CD4-positive, alpha-beta T cell treated with Interleukin-4 for 4 hours (primary cell): ENCODE measurements around the gene SOWAHC.
"Not testable (repeated sequence)": the region's sequence is repeated elsewhere in the genome, so short reads cannot be mapped to it uniquely, and the experiment has no call there.

Source experiments
- DNase-seq: peaks from one replicate; pipeline ENCODE4 v3.0.0-alpha.2; 2020

The SOWAHC gene

GRCh38 chr2:109613922-109614714, at the start of gene SOWAHC, which contains the start of gene SEPTIN10:
TSS of gene SOWAHC (plus strand) at chr2:109614364. CDS start at chr2:109614490, 126 bp downstream.
TSS of gene SEPTIN10 (minus strand) at chr2:109613966. CDS start at chr2:109613827, 139 bp downstream.
- peak; percentile 59 for DNase-seq

DNA sequence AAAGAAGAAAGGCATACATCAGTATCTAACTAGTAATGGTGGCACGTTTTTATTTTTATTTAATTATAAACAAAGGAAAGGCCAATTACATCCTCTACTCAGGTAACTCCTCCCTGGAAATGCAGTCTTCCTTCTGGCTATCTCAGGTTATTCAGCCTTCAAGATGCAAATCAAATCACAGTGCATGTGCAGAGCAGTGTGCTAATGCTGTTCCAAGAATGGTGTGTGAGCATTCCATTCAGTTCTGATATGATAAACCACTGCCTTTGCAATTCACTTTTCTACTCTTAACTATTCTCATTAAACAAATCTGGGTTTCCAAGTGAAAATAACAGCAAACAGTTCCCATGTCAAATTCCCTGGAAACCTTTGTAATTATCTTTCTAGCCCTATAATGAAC, 38.8 kb upstream of the SOWAHC start:
- DNase-seq, result no peak

- DNase-seq, result not testable (repeated sequence)
These were observed 36.5 kb upstream of the SOWAHC start for GRCh38 chr2:109577630-109578029.

- no peak for DNase-seq
These were observed 31.0 kb upstream of the SOWAHC start for GRCh38 chr2:109582928-109583895.

- no peak for DNase-seq
These were observed 27.5 kb upstream of the SOWAHC start for GRCh38 chr2:109586687-109587086.

- no peak for DNase-seq
These were observed 23.0 kb upstream of the SOWAHC start for GRCh38 chr2:109591206-109591605.

GRCh38 chr2:109592905-109593304, 21.3 kb upstream of the SOWAHC start:
- no peak for DNase-seq

GRCh38 chr2:109594246-109594885, 19.8 kb upstream of the SOWAHC start:
- DNase-seq, result no peak

DNA sequence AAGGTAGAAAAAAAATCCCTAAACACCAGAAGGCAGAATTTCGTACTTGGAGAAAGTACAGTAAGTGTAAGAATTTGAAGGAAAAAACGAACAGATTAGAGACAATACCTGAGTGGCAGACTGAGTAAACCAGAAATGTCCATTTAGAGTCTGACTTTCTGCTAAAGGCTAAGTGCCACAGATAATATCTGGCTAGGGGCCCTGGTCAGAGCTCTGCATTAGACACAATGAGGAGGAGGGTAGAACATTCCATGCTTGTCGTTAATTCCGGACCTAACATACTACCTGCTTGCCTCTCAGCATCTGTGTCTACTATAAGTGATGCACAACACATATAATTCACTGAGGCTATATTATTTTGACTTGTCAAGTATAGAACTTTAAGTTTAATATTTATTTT, 18.5 kb upstream of the SOWAHC start:
- DNase-seq, result no peak

- DNase-seq, result no peak
These were observed 16.9 kb upstream of the SOWAHC start for GRCh38 chr2:109597283-109597682.

- DNase-seq, result no peak
These were observed 12.4 kb upstream of the SOWAHC start for GRCh38 chr2:109601783-109602182.

GRCh38 chr2:109602617-109603188, 11.5 kb upstream of the SOWAHC start:
- no peak for DNase-seq

DNA sequence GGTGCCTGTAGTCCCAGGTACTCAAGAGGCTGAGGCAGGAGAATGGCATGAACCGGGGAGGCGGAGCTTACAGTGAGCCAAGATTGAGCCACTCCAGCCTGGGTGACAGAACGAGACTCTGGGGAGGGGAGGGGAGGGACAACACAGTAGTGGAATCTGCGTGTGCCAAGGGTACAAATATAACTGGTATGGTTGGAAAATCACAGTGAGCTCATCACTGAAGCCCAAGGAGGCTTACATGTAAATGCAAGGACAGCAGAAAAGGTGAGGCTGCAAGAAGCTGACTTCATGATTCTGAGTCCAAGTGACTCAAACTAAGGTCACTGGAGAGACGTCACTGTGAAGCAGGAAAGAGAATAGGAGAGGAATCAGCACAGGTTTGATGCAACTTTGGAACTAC, 9.6 kb upstream of the SOWAHC start:
- no peak for DNase-seq

DNA sequence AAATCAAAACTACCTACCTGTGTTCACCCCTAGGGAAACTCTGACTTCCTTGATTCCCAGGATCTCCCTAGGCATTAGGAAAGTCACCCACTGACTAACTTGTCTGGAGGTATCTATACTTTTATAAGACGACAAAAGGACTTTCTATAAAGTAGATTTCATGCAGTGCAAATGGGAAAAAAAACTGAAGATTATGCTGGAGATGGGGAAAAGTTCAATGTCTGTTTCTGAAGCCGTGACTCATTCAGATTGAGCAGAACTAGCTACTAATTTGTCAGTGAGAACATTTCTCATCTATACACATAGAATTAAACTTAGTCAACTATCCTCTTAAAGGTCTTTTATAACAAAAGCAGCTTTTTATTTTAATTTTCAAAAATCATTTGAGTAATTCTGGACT, 6.4 kb upstream of the SOWAHC start:
- DNase-seq, result no peak

- no peak for DNase-seq
These were observed 4.7 kb upstream of the SOWAHC start for GRCh38 chr2:109609352-109610024.

DNA sequence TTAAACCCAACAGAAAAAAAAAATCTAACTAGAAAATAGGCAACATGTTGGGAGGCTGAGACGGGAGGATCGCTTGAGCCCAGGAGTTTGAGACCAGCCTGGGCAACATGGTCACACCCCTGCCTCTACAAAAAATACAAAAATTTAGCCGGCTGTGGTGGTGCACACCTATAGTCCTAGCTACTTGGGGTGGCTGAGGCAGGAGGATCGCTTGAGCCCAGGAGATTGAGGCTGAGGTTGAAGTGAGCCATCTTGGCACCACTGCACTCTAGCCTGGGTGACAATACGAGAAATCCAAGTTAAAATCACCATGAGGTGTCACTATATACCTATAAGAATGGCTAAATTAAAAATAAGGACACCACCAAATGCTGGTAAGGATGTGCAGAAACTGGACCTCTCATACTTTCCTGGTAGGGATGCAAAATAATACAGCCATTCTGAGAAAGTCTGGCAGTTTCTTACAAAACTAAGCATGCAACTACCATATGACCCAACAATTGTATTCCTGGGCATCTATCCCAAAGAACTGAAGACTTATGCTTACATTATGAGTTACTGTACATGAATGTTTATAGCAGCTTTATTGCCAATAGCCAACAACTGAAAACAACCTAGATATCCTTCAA, 2.6 kb upstream of the SOWAHC start:
- DNase-seq, result no peak

DNA sequence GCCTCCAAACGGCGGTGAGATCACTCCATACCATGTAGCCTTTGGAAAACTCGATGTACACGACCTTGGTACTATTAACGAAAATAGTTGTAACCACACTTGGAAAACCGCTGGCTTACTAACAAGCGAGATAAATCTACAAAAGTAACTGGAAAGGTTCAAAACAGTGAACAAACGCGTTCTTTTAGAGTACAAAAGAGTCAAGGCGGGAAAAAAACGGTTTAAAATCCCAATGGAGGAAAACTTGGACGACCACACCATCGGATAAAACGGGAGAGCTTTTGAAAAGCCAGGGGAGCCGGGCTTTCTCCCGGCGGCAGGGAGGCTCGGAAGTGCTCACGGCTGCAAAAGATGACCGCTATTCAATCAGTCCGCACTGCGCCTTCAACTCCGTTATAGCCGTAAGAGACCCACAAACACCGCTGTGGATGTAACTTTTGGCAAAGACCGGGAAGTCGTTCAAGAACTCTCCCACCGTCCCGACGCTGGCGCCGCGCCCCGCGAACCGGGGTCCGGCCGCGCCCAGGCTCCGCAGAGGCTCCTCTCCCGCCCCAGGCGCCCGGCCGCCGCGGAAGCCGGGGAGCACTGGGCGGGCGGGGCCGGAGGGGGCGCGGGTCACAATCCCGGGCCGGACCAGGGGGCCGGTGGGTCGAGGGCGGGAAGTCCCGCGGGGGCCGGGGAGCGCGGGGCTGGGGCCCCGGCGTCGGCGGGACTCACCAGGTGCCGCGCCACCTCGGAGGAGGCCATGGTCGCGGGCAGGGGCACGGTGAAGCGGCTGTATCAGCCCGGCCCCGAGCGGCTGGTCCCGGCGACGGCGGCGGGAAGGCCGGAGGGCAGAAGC, 863 bp upstream of the SOWAHC start:
- no peak for DNase-seq

DNA sequence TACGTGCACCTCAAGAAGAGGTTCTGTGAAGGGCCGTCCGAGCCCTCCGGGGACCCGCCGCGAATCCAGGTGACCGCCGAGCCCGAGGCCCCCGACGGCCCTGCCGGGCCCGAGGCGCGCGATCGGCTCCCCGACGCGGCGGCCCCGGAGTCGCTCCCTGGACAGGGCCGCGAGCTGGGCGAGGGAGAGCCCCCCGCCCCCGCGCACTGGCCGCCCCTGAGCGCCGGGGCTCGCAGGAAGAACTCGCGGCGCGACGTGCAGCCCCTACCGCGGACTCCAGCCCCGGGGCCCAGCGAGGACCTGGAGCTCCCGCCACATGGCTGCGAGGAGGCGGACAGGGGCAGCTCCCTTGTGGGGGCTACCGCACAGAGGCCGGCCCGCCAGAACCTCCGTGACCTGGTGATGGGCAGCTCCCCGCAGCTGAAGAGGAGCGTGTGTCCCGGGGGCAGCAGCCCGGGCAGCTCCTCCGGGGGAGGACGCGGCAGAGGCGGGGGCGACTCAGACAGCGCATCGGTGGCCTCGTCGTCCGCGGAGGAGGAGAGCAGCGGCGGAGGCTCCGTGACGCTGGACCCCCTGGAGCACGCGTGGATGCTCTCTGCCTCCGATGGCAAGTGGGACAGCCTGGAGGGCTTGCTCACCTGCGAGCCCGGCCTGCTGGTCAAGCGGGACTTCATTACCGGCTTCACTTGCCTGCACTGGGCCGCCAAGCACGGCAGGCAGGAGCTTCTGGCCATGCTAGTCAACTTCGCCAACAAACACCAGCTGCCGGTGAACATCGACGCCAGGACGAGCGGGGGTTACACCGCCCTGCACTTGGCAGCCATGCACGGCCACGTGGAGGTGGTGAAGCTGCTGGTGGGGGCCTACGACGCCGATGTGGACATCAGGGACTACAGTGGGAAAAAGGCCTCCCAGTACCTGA, 812 bp downstream of the SOWAHC start:
- no peak for DNase-seq

DNA sequence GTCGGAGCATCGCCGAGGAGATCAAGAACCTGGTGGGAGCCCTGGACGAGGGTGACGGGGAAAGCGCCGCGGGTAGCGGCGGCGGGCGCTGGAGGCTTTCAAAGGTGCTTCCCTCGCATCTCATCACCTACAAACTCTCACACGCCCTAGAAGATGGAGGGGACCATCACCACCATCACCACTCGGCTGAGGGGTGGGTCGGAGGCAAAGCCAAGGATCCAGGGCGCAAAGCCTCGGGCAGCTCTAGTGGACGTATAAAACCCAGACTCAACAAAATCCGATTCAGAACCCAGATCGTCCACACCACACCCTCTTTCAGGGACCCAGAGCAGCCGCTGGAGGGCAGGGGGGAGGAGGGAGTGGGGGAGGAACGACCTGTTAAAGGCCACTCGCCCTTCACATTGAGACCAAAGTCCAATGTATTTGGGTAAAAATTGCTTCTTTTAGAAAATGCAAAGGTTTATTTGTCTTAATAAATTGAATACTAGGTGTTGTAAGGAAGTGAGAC, 1.5 kb downstream of the SOWAHC start:
- no peak for DNase-seq
